Measurements from ENCODE around the gene IGSF3.

IGSF3 gene

GRCh38 chr1:116533429-116533820 is 134.1 kb downstream of the IGSF3 start:
- in situ Hi-C loops (cut with HindIII; ENCODE audit: low sequenced_read_pairs) = no loop called here

GRCh38 chr1:116532671-116533428 is 134.7 kb downstream of the IGSF3 start:
- in situ Hi-C loops (cut with HindIII; ENCODE audit: low sequenced_read_pairs) = no loop called here

GRCh38 chr1:116531917-116532316 is 135.6 kb downstream of the IGSF3 start:
- in situ Hi-C loops (cut with HindIII; ENCODE audit: low sequenced_read_pairs) = no loop called here

- in situ Hi-C loops (cut with HindIII; ENCODE audit: low sequenced_read_pairs) = no loop called here
These were observed 137.9 kb downstream of the IGSF3 start for GRCh38 chr1:116529681-116530080.

- in situ Hi-C loops (cut with HindIII; ENCODE audit: low sequenced_read_pairs) = no loop called here
These were observed 138.3 kb downstream of the IGSF3 start for GRCh38 chr1:116529199-116529631.

GRCh38 chr1:116528329-116529083 is 139.0 kb downstream of the IGSF3 start:
- in situ Hi-C loops (cut with HindIII; ENCODE audit: low sequenced_read_pairs) = no loop called here

GRCh38 chr1:116525440-116525839 is 142.1 kb downstream of the IGSF3 start:
- in situ Hi-C loops (cut with HindIII; ENCODE audit: low sequenced_read_pairs) = no loop called here

All from endothelial cell of hepatic sinusoid (primary cell).